ENCODE results near the gene SLC6A18. TPM values are rescaled to one million over a fixed set of nuclear protein-coding genes. Genes with fewer than 3 reads are reported as not detected.

SLC6A18 gene
- total RNA-seq, 1 donor from 2014 or later, result not detected

GRCh38 chr5:1214163-1214935 lies 10.8 kb upstream of the SLC6A18 start:
- no peak for DNase-seq (ENCODE audit: low read depth in 2 of 2)

GRCh38 chr5:1214936-1215220 lies 10.3 kb upstream of the SLC6A18 start:
- no peak for DNase-seq (ENCODE audit: low read depth in 2 of 2)

GRCh38 chr5:1215320-1216096 lies 9.7 kb upstream of the SLC6A18 start:
- DNase-seq (ENCODE audit: low read depth in 2 of 2), result no peak

- DNase-seq (ENCODE audit: low read depth in 2 of 2), result no peak
Observed at GRCh38 chr5:1216211-1216917, 8.8 kb upstream of the SLC6A18 start.

GRCh38 chr5:1216918-1217295 lies 8.3 kb upstream of the SLC6A18 start:
- no peak for DNase-seq (ENCODE audit: low read depth in 2 of 2)

GRCh38 chr5:1217596-1218206 lies 7.5 kb upstream of the SLC6A18 start:
- DNase-seq (ENCODE audit: low read depth in 2 of 2), result no peak

- DNase-seq (ENCODE audit: low read depth in 2 of 2), result no peak
Observed at GRCh38 chr5:1218351-1219080, 6.7 kb upstream of the SLC6A18 start.

GRCh38 chr5:1219098-1219767 lies 5.9 kb upstream of the SLC6A18 start:
- DNase-seq (ENCODE audit: low read depth in 2 of 2), result no peak

- DNase-seq (ENCODE audit: low read depth in 2 of 2), result no peak
Observed at GRCh38 chr5:1219768-1220100, 5.4 kb upstream of the SLC6A18 start.

- DNase-seq (ENCODE audit: low read depth in 2 of 2), result no peak
Observed at GRCh38 chr5:1220351-1220750, 4.8 kb upstream of the SLC6A18 start.

GRCh38 chr5:1220831-1221230 lies 4.3 kb upstream of the SLC6A18 start:
- no peak for DNase-seq (ENCODE audit: low read depth in 2 of 2)

- no peak for DNase-seq (ENCODE audit: low read depth in 2 of 2)
Observed at GRCh38 chr5:1221721-1222120, 3.5 kb upstream of the SLC6A18 start.

GRCh38 chr5:1222147-1222546 lies 3.0 kb upstream of the SLC6A18 start:
- no peak for DNase-seq (ENCODE audit: low read depth in 2 of 2)

- no peak for DNase-seq (ENCODE audit: low read depth in 2 of 2)
Observed at GRCh38 chr5:1222621-1223277, 2.4 kb upstream of the SLC6A18 start.

- no peak for DNase-seq (ENCODE audit: low read depth in 2 of 2)
Observed at GRCh38 chr5:1223278-1223670, 1.9 kb upstream of the SLC6A18 start.

GRCh38 chr5:1224631-1225030 lies 550 bp upstream of the SLC6A18 start:
- no peak for DNase-seq (ENCODE audit: low read depth in 2 of 2)

- no peak for DNase-seq (ENCODE audit: low read depth in 2 of 2)
Observed at GRCh38 chr5:1226231-1226630, 1.1 kb downstream of the SLC6A18 start.

GRCh38 chr5:1226839-1227581 lies 1.8 kb downstream of the SLC6A18 start:
- DNase-seq (ENCODE audit: low read depth in 2 of 2), result no peak

- no peak for DNase-seq (ENCODE audit: low read depth in 2 of 2)
Observed at GRCh38 chr5:1227667-1228066, 2.5 kb downstream of the SLC6A18 start.

GRCh38 chr5:1228120-1228519 lies 2.9 kb downstream of the SLC6A18 start:
- DNase-seq (ENCODE audit: low read depth in 2 of 2), result no peak
